NCI-H2107 treated with DMSO at 0.1 percent for 48 hours (cell line): ENCODE measurements around the gene LSM11.

ENCODE experiments used
- DNase-seq: peaks from one replicate; lab custom pipeline; 2025; ENCODE audit not compliant: unreplicated experiment; lab: John Stamatoyannopoulos, UW

LSM11 gene

DNA sequence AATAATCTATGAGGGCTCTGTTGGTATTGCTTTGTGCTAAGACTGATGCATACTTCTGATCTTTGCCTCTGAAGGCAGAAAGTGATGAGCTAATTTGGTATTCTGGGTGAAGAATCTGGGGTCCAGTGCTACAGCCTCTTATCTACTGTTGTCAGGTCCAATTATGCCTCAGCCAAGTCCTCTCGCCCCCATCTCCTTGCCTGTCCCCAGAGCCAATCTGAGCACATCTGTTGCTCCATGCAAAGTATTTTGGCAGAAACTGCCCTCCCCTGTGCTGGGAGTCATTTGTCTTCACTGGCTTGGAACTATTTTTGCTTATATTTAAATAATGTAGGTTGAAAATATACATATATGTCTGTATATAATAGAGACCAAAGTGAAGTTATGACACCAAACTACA lies 23.4 kb downstream of the LSM11 start:
- no peak for DNase-seq

DNA sequence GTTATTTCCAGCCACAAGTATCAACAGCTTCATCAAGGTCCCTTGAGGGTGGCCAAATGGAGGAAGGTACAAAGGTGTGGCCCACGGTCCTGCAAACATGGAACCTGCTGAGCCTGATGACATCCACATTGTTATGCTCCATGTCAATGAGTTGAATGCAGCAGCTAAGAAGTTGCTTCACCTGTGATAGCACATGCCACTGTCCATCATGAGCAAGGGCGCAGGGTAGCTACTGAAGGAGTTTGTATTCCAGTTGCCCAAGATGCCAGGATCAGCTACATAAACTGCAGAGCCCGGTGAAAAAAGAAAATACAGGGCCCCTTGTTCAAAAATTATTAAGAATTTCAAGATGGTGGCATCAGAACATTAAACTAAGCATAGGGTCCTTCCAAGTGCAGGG lies 24.2 kb downstream of the LSM11 start:
- DNase-seq: no peak

DNA sequence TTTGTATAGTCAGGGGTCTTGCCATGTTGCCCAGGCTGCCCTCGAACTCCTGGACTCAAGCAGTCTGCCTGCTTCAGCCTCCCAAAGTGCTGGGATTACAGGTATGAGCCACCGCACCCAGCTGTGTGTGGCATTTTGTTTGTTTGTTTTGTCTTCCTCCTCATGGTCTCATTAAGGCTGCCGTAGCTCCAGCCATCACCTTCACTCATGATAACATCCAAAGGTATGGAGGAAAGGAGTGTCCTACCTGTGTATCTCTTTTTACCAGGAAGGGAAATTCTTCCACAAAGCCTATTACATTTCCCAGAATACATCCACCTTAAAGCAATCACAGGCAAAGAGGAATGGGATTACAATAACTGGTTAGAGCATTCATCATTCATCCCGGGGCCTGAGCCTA lies 27.2 kb downstream of the LSM11 start:
- DNase-seq: no peak

DNA sequence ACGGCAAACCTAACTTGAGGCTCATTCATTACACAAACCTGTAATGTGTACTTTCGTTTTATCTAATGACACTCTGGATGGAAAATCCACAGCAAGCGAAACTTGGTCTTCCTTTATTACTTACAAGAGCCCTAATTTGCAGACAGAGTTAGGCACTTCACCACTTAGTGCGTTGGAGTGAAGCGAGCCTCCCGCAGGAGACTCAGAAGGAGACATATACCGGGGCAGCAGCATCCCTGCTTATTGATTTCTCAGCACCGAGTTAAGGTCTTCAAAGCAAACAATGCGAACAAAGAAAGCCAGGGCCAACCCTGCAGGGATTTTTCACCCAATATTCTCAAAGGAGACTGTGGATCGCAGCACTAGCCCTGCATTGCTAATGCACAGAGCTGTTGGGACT lies 28.6 kb downstream of the LSM11 start:
- DNase-seq: no peak

DNA sequence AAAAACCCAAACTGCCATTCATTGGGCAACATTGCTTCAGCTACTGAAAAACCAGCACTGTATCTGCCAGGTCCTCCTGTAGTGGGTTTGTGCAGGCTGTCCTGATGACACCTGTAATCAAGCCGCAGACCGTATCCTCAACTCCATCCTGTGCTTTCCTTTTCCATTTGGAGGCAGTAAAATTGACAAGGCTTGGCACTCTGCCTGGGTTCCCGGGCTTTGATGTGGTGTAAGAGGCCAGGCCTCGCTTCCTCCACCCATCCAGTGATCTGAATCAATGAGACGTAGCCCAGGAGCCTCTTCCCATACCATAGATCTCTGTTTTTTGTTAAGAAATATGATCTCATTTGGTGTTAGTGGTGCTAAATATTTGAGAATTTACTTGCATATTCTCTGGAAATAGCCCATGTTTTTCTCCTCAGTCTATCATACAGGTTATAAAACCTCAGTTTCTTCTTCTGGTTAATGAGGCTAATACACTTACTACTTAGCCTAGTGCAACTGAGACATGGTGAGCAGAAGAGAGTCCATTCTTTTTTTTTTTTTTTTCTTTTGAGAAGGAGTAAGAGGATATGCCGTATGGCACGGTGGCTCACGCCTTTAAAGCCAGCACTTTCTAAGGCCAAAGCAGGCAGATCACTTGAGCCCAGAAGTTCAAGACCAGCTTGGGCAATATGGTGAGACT lies 34.8 kb downstream of the LSM11 start:
- peak; percentile 53 for DNase-seq

DNA sequence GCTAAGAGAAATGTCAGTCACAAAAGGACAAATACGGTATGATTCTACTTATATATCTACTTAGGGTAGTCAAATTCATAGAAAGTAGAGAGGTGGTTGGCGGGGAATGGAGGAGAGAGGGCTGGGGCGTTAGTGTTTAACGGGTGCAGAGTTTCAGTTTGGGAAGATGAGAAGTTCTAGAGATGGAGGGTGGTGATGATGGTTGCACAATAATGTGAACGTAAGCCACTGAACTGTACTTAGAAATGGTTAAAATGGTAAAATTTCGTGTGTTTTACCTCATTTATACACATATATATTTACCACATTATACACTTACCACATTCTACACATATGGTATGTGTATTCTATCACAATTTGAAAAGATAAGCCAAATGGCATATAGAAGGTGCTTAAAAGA lies 35.7 kb downstream of the LSM11 start:
- no peak for DNase-seq

DNA sequence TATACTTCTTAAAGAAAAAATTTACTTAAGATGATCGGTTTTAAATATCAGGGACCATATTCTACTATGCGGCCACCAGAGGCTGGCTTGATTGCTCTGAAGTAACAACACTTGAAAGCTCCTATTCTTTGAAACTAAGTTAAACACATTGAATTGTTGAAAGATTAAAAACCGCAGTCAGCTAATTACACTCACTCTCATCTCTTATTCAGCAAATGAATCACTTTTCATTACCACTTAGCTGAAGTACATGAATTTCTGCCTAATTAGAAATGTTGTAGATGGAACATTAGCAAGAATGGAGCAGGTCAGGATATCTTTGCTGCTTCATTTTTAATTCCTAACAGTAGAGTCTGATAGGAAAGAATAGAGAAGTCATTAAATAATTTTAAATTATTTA lies 42.3 kb downstream of the LSM11 start:
- no peak for DNase-seq

DNA sequence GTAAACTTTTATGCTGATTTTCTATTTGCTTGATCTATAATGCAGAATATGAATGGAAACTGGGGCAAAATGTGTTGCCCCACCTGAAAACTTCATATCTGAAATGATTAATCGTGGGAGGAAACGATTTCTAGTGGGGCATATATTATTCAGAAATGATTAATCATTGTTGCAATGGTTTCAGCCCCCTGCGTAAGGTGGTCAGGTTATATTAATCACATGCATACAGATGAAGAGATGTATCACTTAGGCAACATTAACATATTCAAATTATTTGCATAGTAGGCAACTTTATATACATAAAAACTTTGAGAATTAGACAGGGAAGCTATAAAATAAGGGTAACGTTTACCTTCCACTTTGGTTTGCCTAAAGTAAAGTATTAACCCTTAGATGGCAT lies 49.8 kb downstream of the LSM11 start:
- no peak for DNase-seq

DNA sequence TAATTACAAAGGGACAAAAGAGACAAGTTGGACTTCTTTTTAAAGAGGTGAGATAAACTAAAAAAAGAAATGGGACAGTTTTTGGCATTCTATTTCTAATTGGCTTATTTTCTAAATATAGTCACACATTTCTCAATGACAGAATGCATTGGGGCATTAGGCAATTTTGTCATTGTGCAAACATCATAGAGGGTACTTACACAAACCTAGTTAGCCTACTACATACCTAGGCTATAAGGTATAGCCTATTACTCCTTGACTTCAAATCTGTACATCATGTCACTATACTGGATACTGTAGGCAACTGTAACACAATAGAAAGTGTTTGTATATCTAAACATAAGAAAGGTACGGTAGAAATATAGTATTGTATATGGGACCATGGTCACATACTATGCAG lies 56.1 kb downstream of the LSM11 start:
- no peak for DNase-seq

DNA sequence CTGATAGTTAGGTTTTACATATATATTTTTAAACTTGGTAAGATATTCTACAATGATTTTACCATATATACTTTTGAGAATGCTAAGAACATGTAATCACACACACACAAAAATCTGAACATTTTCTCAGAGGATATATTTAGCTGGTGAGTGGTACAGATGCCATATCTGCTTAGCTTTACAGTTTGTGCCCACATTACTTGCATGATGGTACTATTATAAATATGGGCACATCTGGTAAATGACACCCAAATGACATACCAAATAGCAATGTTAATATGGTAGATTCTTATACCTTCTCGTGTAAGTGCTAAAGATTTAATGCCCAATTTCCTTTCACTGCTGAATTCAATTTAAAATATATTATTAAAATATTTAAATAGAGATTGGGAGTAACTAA lies 56.6 kb downstream of the LSM11 start:
- DNase-seq: no peak

DNA sequence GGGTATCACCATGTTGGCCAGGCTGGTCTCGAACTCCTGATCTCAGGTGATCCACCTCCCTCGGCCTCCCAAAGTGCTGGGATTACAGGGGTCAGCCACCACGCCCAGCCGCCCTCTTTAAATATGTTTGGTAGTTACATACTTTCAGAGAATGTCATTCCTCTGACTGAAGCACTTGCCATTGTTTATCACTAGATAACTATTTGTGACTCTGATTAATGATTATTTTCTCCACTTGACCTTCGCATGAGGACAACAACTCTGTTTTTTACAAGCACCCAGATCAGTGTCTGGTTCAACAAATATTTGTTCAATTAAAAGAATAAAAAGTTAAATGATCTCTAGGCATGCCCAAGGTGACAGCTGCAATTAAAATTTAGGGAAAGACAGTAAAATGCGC lies 59.2 kb downstream of the LSM11 start:
- DNase-seq: no peak

DNA sequence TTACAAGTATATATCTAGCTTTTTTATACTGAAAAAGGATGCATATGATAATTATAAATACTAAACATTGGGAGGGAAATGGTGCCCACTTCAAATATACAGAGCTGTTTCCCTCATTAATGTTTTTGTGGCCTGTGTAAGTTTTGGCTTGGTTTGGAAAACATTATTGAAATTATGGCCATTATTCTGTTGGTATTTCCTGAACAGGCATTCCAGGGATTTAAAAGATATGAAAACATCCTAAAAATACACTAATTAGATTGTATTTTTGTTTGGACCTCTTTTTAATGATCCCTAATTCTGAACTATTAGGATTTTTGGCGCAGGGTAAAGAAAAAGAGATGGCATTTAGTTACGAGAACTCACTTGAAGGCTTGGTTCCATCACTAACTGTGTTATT lies 64.5 kb downstream of the LSM11 start:
- no peak for DNase-seq
